Measurements from ENCODE around the gene THAP8. TPM values are rescaled to one million over a fixed set of nuclear protein-coding genes. Genes with fewer than 3 reads are reported as not detected.
A peak's percentile ranks its signal among the peaks of the same experiment; 100 is the strongest.

Gene THAP8
- total RNA-seq, 1 donor from 2014 or later: 6.0 TPM

DNA sequence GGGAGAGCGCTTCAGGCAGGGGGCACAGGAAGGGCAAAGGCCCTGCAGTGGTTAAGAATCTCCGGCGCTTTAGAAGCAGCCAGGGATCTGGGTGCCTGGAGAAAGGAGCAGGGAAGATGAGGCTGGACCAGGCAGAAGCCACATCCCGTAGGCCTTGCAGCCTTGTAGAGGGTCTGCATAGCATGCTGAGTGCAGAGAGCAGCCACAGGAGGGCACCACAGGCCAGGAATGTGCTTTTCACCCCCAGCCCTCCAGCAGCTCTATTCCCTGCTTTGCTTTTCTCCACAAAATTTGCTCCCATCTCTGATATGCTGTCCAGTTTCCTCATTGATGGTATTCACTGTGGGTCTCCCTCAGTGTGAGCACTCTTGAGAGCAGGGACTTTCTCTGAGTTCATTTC lies 6.3 kb upstream of the THAP8 start:
- TF ChIP-seq, protein P1, sequence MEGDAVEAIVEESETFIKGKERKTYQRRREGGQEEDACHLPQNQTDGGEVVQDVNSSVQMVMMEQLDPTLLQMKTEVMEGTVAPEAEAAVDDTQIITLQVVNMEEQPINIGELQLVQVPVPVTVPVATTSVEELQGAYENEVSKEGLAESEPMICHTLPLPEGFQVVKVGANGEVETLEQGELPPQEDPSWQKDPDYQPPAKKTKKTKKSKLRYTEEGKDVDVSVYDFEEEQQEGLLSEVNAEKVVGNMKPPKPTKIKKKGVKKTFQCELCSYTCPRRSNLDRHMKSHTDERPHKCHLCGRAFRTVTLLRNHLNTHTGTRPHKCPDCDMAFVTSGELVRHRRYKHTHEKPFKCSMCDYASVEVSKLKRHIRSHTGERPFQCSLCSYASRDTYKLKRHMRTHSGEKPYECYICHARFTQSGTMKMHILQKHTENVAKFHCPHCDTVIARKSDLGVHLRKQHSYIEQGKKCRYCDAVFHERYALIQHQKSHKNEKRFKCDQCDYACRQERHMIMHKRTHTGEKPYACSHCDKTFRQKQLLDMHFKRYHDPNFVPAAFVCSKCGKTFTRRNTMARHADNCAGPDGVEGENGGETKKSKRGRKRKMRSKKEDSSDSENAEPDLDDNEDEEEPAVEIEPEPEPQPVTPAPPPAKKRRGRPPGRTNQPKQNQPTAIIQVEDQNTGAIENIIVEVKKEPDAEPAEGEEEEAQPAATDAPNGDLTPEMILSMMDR (IDR thresholded peaks at IDR 0.05; ENCODE audit: insufficient read depth, low read depth, low read length): peak; percentile 64
- no peak for TF ChIP-seq EZH2 (IDR thresholded peaks at IDR 0.05; ENCODE audit: insufficient read depth, low read length)
- Mint-ChIP-seq H3K9me3 (ENCODE audit: unreplicated experiment) (no peaks in the 10 kb centered on the region), H3K4me1 (ENCODE audit: low read depth, unreplicated experiment) (no peaks in the 10 kb centered on the region), H3K36me3 (ENCODE audit: low read depth, unreplicated experiment) (peaks cover 3% of the 10 kb centered on the region), H3K27me3 (ENCODE audit: low read depth, unreplicated experiment) (peaks cover 7% of the 10 kb centered on the region), H3K27ac (ENCODE audit: unreplicated experiment) (no peak overlapping the region), H3K4me3 (ENCODE audit: unreplicated experiment) (no peak overlapping the region)
- H4K20me1 ChIP-seq (ENCODE audit: insufficient read depth, low read length): no peaks in the 10 kb centered on the region
- no peak overlapping the region for H3K4me3 ChIP-seq (ENCODE audit: insufficient read depth, low read depth, low read length)
- H3K27me3 ChIP-seq (ENCODE audit: insufficient read depth, low read length): no peaks in the 10 kb centered on the region
- DNase-seq (ENCODE audit: low read depth) (peak; percentile 28), FAIRE-seq (no peak)
- peaks cover 23% of the 10 kb centered on the region for H3K79me2 ChIP-seq (ENCODE audit: insufficient read depth, low read length)
- no peak overlapping the region for H3K27ac ChIP-seq (ENCODE audit: low read depth, low read length)
- no peak overlapping the region for H3K9ac ChIP-seq (ENCODE audit: low read length)
- H2AFZ ChIP-seq (ENCODE audit: low read depth, low read length): no peak overlapping the region
- no peaks in the 10 kb centered on the region for H3K9me3 ChIP-seq (ENCODE audit: insufficient read depth, low read depth, low read length)
- no peaks in the 10 kb centered on the region for H3K4me1 ChIP-seq (ENCODE audit: insufficient read depth, low read length)
- no peak overlapping the region for H3K4me2 ChIP-seq (ENCODE audit: low read length)
- H3K36me3 ChIP-seq (ENCODE audit: insufficient read depth, low read length): peaks cover 3% of the 10 kb centered on the region

DNA sequence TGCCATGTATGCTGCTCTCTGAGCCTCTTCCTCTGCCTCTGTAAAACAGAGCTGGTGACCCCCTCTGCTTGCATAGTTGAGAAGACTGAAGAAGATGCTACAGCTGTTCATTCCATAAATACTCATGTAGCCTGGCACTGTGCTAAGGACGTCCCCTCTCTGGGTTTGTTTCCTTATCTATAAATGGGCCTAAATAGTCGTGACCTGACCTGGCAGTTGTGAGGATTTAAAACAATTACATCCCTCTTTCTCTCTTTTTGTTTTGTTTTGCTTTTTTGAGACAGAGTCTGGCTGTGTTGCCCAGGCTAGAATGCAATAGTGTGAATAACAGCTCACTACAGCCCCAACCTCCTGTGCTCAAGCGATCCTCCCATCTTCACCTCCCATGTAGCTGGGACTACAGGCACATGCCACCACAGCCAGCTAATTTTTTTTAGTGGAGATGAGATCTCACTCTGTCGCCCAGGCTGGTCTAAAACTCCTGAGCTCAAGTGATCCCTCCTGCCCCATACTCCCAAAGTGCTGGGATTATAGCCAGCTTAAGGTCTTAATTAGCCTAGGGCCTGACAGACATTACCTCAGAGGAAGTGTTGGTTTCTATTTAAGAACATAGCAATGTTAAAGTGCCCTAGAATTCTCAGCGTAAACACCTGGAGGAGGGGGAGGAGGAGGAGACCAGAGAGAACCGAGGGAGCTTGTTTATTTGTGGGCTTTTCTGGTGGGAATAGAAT lies 5.3 kb upstream of the THAP8 start:
- Mint-ChIP-seq H3K36me3 (ENCODE audit: low read depth, unreplicated experiment) (no peaks in the 10 kb centered on the region), H3K27ac (ENCODE audit: unreplicated experiment) (no peak overlapping the region)

More for the DNA sequence above, 5.3 kb upstream of the THAP8 start:
- peaks cover 27% of the 10 kb centered on the region for H3K79me2 ChIP-seq (ENCODE audit: insufficient read depth, low read length)
- H3K4me2 ChIP-seq (ENCODE audit: low read length): no peak overlapping the region
- H3K27ac ChIP-seq (ENCODE audit: low read depth, low read length): no peak overlapping the region
- Mint-ChIP-seq H3K27me3 (ENCODE audit: low read depth, unreplicated experiment) (no peaks in the 10 kb centered on the region), H3K4me3 (ENCODE audit: unreplicated experiment) (no peak overlapping the region), H3K9me3 (ENCODE audit: unreplicated experiment) (no peaks in the 10 kb centered on the region), H3K4me1 (ENCODE audit: low read depth, unreplicated experiment) (no peaks in the 10 kb centered on the region)
- H4K20me1 ChIP-seq (ENCODE audit: insufficient read depth, low read length): no peaks in the 10 kb centered on the region
- H3K27me3 ChIP-seq (ENCODE audit: insufficient read depth, low read length): no peaks in the 10 kb centered on the region
- no peak overlapping the region for H2AFZ ChIP-seq (ENCODE audit: low read depth, low read length)
- peaks cover 3% of the 10 kb centered on the region for H3K36me3 ChIP-seq (ENCODE audit: insufficient read depth, low read length)
- no peak for FAIRE-seq
- H3K4me1 ChIP-seq (ENCODE audit: insufficient read depth, low read length): no peaks in the 10 kb centered on the region
- TF ChIP-seq, protein P1 (IDR thresholded peaks at IDR 0.05; ENCODE audit: insufficient read depth, low read depth, low read length): no peak
- TF ChIP-seq EZH2 (IDR thresholded peaks at IDR 0.05; ENCODE audit: insufficient read depth, low read length): no peak
- H3K9ac ChIP-seq (ENCODE audit: low read length): no peak overlapping the region
- no peak overlapping the region for H3K4me3 ChIP-seq (ENCODE audit: insufficient read depth, low read depth, low read length)
- no peak for DNase-seq (ENCODE audit: low read depth)
- no peaks in the 10 kb centered on the region for H3K9me3 ChIP-seq (ENCODE audit: insufficient read depth, low read depth, low read length)

Data from astrocyte (in vitro differentiated cells and primary cell).